LNCAP (cell line): ENCODE results near the gene EPHB2.

ENCODE experiments used
- CTCF ChIP-seq: fragments of 450-650 bp; IDR thresholded peaks from 2 replicates; pipeline ENCODE4 v1.5.1; 2017; ENCODE audit warnings: mild to moderate bottlenecking

EPHB2 gene

DNA sequence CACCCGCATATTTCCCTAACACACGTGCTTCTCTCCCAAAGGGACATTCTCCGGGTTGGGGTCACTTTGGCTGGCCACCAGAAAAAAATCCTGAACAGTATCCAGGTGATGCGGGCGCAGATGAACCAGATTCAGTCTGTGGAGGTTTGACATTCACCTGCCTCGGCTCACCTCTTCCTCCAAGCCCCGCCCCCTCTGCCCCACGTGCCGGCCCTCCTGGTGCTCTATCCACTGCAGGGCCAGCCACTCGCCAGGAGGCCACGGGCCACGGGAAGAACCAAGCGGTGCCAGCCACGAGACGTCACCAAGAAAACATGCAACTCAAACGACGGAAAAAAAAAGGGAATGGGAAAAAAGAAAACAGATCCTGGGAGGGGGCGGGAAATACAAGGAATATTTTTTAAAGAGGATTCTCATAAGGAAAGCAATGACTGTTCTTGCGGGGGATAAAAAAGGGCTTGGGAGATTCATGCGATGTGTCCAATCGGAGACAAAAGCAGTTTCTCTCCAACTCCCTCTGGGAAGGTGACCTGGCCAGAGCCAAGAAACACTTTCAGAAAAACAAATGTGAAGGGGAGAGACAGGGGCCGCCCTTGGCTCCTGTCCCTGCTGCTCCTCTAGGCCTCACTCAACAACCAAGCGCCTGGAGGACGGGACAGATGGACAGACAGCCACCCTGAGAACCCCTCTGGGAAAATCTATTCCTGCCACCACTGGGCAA is 202.9 kb downstream of the EPHB2 start:
- no peak for TF ChIP-seq CTCF

- no peak for TF ChIP-seq CTCF
These were observed 203.5 kb downstream of the EPHB2 start for GRCh38 chr1:22914156-22914555.

DNA sequence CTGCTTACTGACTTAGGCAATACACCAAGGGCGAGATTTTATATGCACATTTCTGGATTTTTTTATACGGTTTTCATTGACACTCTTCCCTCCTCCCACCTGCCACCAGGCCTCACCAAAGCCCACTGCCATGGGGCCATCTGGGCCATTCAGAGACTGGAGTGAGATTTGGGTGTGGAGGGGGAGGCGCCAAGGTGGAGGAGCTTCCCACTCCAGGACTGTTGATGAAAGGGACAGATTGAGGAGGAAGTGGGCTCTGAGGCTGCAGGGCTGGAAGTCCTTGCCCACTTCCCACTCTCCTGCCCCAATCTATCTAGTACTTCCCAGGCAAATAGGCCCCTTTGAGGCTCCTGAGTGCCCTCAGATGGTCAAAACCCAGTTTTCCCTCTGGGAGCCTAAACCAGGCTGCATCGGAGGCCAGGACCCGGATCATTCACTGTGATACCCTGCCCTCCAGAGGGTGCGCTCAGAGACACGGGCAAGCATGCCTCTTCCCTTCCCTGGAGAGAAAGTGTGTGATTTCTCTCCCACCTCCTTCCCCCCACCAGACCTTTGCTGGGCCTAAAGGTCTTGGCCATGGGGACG is 204.1 kb downstream of the EPHB2 start:
- no peak for TF ChIP-seq CTCF

- TF ChIP-seq CTCF: no peak
These were observed 204.6 kb downstream of the EPHB2 start for GRCh38 chr1:22915231-22915630.

DNA sequence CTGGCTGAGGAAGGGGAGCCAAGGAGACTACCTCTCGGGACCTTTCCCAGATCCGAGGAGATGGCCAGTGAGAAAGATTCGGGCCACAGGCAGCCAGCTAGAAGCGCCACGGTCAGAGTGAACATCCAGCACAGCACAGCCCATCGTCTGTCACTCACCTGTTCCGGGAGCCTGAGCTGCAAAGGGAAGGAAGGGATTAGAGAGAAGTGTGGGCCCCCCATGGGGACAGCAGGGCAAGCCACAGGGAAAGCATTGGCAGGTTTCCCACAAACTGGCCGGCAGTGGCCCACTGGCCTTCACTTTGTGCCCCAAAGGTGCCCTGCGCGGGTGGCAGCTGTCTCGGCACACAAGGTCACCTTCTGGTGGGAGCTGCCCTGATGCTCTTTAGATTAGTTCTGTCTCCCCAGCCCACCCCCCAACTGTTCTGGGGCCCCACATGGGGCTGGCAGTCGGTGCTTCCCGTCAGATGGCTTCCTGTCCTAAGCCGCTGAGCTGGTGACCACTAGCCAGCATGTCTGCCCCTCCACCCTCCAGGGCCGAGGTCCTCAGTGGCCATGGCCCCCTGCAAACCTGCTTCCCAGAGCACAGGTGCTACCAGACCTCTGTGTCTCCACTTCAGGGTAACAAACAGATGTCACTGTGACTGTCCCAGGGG is 205.3 kb downstream of the EPHB2 start:
- no peak for TF ChIP-seq CTCF

GRCh38 chr1:22916471-22916820 is 205.8 kb downstream of the EPHB2 start:
- no peak for TF ChIP-seq CTCF

- TF ChIP-seq CTCF: no peak
These were observed 207.3 kb downstream of the EPHB2 start for GRCh38 chr1:22917989-22918388.
